GM18951 (cell line): ENCODE results near the gene VAMP7.
"Not testable (repeated sequence)": the region's sequence is repeated elsewhere in the genome, so short reads cannot be mapped to it uniquely, and the experiment has no call there.

Source experiments
- POLR2A ChIP-seq: IDR thresholded peaks from 4 replicates; pipeline ENCODE4 v1.6.1; 2011; ENCODE audit warnings: mild to moderate bottlenecking; ENCODE audit not compliant: insufficient read length, insufficient read depth; ENCODE audit errors: extremely low read depth
- in situ Hi-C: fragments of 300-500 bp; cut with MboI; formaldehyde crosslinking; loops from one replicate; pipeline ENCODE4 v1.12.0; 2022; ENCODE audit warnings: low sequenced_read_pairs, mixed read lengths, inconsistent platforms; ENCODE audit not compliant: unreplicated experiment

Gene VAMP7

GRCh38 chrX:155880586-155881157, 473 bp upstream of the VAMP7 start:
- no peak for TF ChIP-seq POLR2A
- in situ Hi-C loops, result no loop called here

DNA sequence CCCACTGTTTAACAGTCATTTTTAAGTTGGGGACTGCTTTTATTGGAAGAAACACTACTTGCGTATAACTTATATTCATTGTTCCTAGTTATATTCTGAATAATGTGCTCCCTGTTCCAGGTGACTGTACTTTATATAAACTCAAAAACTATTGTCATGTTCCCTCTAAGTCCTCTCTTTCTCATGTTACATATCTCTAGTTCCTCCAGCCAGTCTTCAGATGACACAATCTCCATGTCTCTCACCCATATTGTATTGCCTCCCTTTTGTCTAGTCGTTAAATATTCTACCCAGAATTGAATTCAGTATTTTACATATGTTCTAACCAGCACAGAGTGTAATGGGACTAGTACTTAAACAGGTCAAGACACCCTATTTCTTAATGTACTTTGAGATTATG, 5.3 kb downstream of the VAMP7 start:
- no peak for TF ChIP-seq POLR2A
- in situ Hi-C loops, result no loop called here

GRCh38 chrX:155888139-155888538, 7.0 kb downstream of the VAMP7 start:
- in situ Hi-C loops, result no loop called here
- no peak for TF ChIP-seq POLR2A

DNA sequence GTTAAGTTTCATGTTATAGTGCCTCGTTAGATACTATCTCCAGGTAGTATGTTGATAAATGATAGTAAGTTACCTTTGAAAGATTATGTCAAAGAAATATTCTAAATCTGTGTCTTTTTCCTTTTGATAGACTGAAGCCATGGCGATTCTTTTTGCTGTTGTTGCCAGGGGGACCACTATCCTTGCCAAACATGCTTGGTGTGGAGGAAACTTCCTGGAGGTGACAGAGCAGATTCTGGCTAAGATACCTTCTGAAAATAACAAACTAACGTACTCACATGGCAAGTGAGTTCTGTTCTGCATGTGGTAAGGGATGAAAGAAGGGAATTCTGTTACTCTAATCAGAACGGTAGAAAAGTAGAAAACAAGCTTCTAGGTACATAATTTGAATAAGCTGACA, 8.2 kb downstream of the VAMP7 start:
- TF ChIP-seq POLR2A, result no peak
- in situ Hi-C loops, result no loop called here

DNA sequence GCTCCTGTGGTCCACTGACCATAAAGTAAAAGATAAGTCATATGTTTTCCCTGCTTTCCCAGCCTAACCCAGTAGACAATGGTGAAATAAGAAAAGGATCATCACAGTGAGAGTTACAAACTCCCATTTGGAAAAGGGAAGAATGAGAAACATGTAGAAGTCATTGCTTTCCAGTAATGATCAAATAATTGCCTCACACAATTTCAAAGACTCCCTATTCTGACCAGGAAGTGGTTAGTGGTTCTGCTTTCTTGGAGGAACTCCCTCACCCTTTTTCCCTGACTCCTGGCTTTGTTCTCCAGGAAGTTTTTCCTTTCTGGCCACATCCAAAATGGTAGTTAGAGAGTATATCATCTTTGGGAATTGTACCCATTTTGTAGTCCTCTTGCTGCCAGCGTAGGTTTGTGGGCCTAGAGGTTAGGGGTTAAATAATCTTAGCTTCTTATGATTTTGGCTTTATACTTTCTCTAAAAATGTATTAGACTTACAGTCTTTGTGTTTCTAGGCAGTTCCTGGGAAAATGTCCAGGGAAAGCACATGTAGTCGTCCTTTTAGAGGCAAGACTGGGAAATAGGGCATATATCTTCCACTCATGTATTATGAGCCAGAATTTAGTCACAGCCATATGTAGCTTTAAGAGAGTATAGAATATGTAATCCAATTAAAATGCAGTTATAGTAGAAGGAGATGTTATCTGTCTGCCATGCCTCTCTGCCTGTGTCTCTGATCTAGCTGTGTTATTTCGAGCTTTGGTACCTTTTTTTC, 10.5 kb downstream of the VAMP7 start:
- no peak for TF ChIP-seq POLR2A
- in situ Hi-C loops, result no loop called here

GRCh38 chrX:155893521-155893920, 12.4 kb downstream of the VAMP7 start:
- in situ Hi-C loops, result no loop called here
- no peak for TF ChIP-seq POLR2A

DNA sequence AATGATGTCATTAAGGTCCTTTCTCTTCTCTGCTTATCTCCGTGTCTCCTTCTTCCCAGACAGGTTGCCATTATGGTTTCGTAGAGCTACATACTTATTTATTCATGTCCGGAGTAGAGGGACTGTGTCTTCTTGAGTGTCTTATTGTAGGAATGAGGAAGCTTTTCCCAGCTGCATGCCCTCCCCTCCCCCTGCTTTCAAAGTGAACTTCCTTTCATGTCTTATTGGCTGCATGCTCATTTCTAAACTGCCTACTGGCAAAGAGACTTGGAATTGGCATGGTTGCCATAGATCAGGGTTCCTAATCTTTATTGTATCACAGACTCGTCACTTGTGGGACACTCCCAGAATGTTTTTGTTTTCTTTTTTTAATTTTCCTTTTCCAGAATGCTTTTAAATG, 15.4 kb downstream of the VAMP7 start:
- TF ChIP-seq POLR2A, result no peak
- in situ Hi-C loops, result no loop called here

DNA sequence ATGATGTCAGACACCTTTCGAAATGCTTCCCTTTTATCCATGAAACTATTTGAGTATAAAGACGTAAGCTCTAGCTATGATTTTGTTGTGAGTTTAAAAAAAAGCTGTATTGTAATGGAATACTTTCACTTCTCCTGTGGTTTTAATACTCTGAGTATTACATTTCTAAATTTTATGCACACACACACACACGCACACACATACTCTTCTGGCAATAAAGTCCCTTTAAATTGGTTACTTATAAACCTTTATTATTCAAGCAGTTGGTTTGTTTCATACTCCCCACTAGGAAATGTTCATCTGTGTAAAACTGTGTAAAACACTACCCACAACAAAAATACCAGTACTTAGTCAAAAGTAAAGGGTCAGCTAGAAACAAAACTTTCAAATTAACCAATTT, 18.2 kb downstream of the VAMP7 start:
- in situ Hi-C loops, result no loop called here

DNA sequence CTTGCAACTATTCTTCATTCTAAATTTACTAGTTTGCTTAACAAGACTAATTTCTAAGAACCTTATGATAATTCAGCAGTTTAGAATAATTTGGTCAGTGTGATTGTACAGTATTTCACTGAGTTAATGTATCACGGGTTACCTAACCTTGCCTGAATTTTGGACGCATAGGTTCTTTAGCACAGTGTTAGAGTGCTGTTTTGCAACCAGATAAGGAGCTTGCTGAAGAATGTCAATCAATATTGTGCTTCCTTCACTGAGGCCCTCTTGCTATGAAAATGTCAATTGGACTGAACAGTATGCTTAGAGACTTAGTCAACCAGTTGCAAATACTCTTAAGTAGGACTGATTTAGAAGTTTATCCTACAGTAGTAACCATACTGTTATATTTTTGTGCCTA, 19.6 kb downstream of the VAMP7 start:
- no peak for TF ChIP-seq POLR2A
- in situ Hi-C loops, result no loop called here

More for the DNA sequence above, 18.2 kb downstream of the VAMP7 start:
- no peak for TF ChIP-seq POLR2A

DNA sequence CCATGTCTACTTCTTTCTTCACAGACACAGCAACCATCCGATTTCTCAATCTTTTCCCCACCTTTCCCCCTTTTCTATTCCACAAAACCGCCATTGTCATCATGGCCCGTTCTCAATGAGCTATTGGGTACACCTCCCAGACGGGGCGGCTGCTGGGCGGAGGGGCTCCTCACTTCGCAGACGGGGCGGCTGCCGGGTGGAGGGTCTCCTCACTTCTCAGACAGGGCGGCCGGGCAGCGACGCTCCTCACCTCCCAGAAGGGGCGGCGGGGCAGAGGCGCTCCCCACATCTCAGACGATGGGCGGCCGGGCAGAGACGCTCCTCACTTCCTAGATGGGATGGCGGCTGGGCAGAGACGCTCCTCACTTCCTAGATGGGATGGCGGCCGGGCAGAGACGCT, 26.5 kb downstream of the VAMP7 start:
- in situ Hi-C loops, result not testable (repeated sequence)

GRCh38 chrX:155923200-155923599, 42.1 kb downstream of the VAMP7 start:
- TF ChIP-seq POLR2A, result no peak
- in situ Hi-C loops, result no loop called here

DNA sequence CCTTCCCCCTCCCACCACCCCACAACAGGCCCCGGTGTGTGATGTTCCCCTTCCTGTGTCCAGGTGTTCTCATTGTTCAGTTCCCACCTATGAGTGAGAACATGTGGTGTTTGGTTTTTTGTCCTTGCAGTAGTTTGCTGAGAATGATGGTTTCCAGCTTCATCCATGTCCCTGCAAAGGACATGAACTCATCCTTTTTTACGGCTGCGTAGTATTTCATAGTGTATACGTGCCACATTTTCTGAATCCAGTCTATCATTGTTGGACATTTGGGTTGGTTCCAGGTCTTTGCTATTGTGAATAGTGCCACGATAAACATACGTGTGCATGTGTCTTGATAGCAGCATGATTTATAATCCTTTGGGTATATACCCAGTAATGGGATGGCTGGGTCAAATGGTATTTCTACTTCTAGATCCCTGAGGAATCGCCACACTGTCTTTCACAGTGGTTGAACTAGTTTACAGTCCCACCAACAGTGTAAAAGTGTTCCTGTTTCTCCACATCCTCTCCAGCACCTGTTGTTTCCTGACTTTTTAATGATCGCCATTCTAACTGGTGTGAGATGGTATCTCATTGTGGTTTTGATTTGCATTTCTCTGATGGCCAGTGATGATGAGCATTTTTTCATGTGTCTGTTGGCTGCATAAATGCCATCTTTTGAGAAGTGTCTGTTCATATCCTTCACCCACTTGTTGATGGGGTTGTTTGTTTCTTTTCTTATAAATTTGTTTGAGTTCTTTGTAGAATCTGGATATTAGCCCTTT, 49.9 kb downstream of the VAMP7 start:
- in situ Hi-C loops, result not testable (repeated sequence)

DNA sequence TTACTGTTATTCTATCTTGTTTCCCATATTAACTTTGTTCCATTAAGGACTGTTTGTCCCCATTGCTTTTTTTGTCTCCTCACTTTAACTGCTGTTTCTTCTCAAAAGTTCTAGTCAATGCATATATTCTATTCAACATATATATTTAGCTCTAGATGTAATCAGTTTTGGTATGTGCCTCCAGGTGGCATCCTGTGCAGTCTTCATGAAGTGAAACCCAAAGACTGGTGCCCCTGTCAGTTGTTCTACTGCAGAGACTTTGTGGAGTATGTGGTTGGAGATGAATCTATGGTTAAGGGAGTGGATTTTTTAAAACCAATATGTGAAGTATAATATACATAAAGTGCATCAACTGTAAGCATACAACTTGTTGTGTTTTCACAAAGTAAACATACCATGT, 57.0 kb downstream of the VAMP7 start:
- TF ChIP-seq POLR2A, result no peak
- in situ Hi-C loops, result no loop called here

DNA sequence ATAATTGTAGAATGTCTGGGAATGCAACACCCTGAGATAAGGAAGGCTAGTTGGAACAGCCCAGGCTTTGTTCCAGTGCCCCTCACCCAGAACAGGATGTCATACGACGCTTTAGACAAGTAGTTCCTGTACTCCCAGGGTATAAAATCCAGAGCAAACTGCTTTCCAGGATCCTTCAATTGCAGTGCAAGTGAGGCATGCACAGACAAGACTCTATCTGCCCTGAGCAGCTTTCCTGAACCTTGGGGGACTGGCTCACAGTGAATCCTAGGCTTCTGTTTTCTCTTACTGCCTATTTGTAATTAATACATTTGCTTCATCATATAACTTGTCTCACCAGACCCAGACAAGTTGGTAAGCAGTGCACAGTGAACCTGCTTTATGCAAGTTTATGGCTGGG, 68.0 kb downstream of the VAMP7 start:
- no peak for TF ChIP-seq POLR2A

DNA sequence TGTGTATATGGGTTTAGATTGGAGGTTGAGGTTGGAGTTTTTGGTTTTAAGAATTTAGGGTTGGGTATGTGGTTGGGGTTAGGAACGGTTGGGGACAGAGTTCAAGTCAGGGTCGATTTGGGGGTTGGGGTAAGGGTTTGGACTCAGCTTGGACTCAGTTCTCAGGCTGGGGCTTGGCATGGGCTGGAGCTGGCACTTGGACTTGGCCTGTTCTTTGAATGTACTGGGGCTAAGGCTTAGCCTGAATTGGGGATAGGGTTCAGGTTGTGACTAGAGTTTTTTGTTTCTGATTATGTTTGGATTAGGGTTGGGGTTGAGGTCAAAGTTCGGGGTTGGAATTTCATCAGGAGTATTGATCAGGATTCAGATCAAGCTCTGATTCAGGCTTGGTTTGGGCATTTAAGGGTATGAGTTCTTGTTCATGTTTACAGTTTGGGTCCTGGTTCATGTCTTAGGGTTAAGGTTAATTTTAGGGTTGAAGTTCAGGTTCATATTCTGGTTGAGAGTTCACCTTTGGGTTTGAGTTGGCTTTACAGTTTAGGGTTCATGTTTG, 70.2 kb downstream of the VAMP7 start:
- in situ Hi-C loops, result no loop called here
- TF ChIP-seq POLR2A, result no peak

More for the DNA sequence above, 68.0 kb downstream of the VAMP7 start:
- in situ Hi-C loops, result no loop called here
